Tibial artery (tissue), 4 donors: Measurements from ENCODE around the gene POU3F2.

Experiments
- DNase-seq, 2 donors: peaks; one replicate each; pipeline ENCODE4 v3.0.0-alpha.2; 2019
- H3K27ac ChIP-seq, 2 donors: fragments of 200-600 bp; sonication (generic) in 1 of 2; 1 replicate in 1 of 2; 2 replicates in 1 of 2; pipeline ENCODE4 v1.5.1; 2018 to 2019; ENCODE audit warnings: mild to moderate bottlenecking in 1 of 2
- H3K27me3 ChIP-seq, 2 donors: fragments of 200-600 bp; sonication (generic) in 1 of 2; one replicate each; pipeline versions ENCODE4 v1.5.1 to v1.6.0; 2016 to 2019
- H3K36me3 ChIP-seq, 3 donors: fragments of 200-600 bp; sonication (generic) in 2 of 3; one replicate each; pipeline ENCODE4 v1.5.1; 2016 to 2019; ENCODE audit warnings: mild to moderate bottlenecking in 2 of 3
- H3K4me1 ChIP-seq, 4 donors: fragments of 200-600 bp; sonication (generic) in 2 of 4; 1 replicate in 3 of 4; 2 replicates in 1 of 4; pipeline ENCODE4 v1.5.1; 2016 to 2019
- H3K4me3 ChIP-seq, 2 donors: fragments of 200-600 bp; sonication (generic) in 1 of 2; 1 replicate in 1 of 2; 2 replicates in 1 of 2; pipeline ENCODE4 v1.5.1; 2018 to 2019; ENCODE audit warnings: mild to moderate bottlenecking in 2 of 2
- H3K9me3 ChIP-seq, 3 donors: fragments of 200-600 bp; sonication (generic) in 1 of 3; one replicate each; pipeline ENCODE4 v1.5.1; 2016 to 2019
- CTCF ChIP-seq, 2 experiments: fragments of 200-600 bp in 1 of 2; fragments of 450-650 bp in 1 of 2; IDR thresholded peaks; one replicate each; pipeline ENCODE4 v1.5.1; 2017 to 2019; ENCODE audit warnings: antibody characterized with exemption in 2 of 2, mild to moderate bottlenecking in 1 of 2, moderate library complexity in 1 of 2
- intact Hi-C: fragments of 100-400 bp; cut with DNase I; formaldehyde crosslinking; loops from one replicate; pipeline ENCODE4 v1.15.0; 2023; ENCODE audit warnings: low total_unique reads

Gene POU3F2

GRCh38 chr6:98847779-98848538 lies 13.6 kb downstream of the POU3F2 start:
- H3K4me1 ChIP-seq, result peaks cover 0 to 36% (median 27%) of the 10 kb centered on the region in 4 donors
- no peak overlapping the region for H3K27ac ChIP-seq
- H3K36me3 ChIP-seq, result no peaks in the 10 kb centered on the region
- TF ChIP-seq CTCF (IDR thresholded peaks at IDR 0.05), result no peak
- no peak overlapping the region for H3K4me3 ChIP-seq
- peaks cover 7 to 65% of the 10 kb centered on the region in 2 donors for H3K27me3 ChIP-seq
- no peaks in the 10 kb centered on the region for H3K9me3 ChIP-seq
- intact Hi-C loops, result no loop called here
- DNase-seq, result peak in 1 of 2 donors; percentile 62

GRCh38 chr6:98848539-98849242 lies 14.3 kb downstream of the POU3F2 start:
- H3K4me1 ChIP-seq, result peaks cover 0 to 29% (median 23%) of the 10 kb centered on the region in 4 donors
- no peak for TF ChIP-seq CTCF (IDR thresholded peaks at IDR 0.05)
- no peak overlapping the region for H3K27ac ChIP-seq
- peaks cover 7 to 57% of the 10 kb centered on the region in 2 donors for H3K27me3 ChIP-seq
- intact Hi-C loops, result no loop called here
- no peak overlapping the region for H3K4me3 ChIP-seq
- no peaks in the 10 kb centered on the region for H3K36me3 ChIP-seq
- no peaks in the 10 kb centered on the region for H3K9me3 ChIP-seq
- no peak for DNase-seq

DNA sequence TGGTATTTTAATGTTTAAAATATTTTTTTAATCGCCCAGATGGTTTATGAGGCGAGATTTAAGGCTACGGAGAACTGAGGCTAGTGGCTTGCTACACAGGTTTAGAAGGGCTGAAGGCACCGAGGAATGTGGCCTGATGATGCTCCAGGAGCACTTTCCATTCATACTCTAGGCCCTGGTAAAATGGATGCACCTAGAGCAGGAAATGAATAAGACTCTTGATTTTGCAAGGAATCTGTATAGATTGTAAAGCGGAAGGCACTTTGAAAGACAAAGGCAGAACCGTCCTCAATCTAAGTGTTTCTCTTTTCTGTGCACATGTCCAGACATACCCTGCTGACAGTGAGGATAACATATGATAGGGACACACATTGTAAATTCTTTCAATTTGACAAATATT lies 30.1 kb downstream of the POU3F2 start:
- intact Hi-C loops, result no loop called here
- Histone ChIP-seq H3K27ac (no peak overlapping the region), H3K4me3 (no peak overlapping the region), H3K27me3 (no peaks in the 10 kb centered on the region), H3K4me1 (no peaks in the 10 kb centered on the region), H3K9me3 (no peaks in the 10 kb centered on the region), H3K36me3 (peaks cover 0 to 4% (median 3%) of the 10 kb centered on the region in 3 donors)
- TF ChIP-seq CTCF (IDR thresholded peaks at IDR 0.05), result no peak
- DNase-seq, result no peak

DNA sequence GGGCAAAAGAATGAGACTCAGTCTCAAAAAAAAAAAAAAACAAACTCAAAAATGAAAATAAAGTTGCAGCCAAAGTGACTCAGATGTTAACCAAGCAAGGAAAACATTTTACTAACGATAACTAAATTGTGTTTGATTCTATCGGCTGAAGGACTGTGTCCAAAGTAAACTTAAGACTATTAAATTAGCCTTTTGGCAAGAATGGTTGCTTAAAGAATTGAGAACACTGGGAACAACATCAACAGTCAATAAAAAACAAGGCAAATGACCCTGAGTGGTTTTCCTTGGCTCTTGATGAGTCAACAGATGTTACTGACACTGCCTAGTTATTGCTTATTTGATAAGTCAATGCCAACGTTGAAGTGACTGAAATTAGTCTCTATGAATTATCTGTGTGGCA lies 36.7 kb downstream of the POU3F2 start:
- intact Hi-C loops, result no loop called here
- no peak overlapping the region for H3K4me3 ChIP-seq
- no peaks in the 10 kb centered on the region for H3K9me3 ChIP-seq
- H3K27ac ChIP-seq, result no peak overlapping the region
- no peaks in the 10 kb centered on the region for H3K4me1 ChIP-seq
- TF ChIP-seq CTCF (IDR thresholded peaks at IDR 0.05), result no peak
- H3K36me3 ChIP-seq, result peaks cover 5 to 14% (median 5%) of the 10 kb centered on the region in 3 donors
- no peaks in the 10 kb centered on the region for H3K27me3 ChIP-seq
- DNase-seq, result no peak

DNA sequence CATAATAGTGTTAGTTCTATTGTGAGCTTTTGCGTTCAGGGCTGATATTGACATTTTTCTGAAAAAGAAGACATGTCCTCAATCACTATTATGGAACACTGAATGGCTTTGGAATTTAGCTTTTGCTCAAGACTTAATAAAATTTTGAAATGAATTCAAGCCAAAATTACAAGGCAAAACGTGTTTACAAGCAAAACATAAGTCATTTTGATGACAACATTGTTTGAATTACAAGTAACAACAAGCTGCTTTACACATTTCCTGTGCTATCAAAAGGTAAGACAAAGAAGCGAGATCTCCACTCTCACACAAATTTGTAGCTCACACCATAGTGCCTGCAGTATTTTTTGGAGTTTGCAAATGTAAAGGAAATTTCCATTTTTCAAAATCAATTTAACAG lies 37.4 kb downstream of the POU3F2 start:
- no peak for DNase-seq
- Histone ChIP-seq H3K27me3 (no peaks in the 10 kb centered on the region), H3K27ac (no peak overlapping the region), H3K36me3 (peaks cover 5 to 22% (median 5%) of the 10 kb centered on the region in 3 donors), H3K4me1 (no peaks in the 10 kb centered on the region), H3K4me3 (no peak overlapping the region), H3K9me3 (no peaks in the 10 kb centered on the region)
- intact Hi-C loops, result no loop called here
- TF ChIP-seq CTCF (IDR thresholded peaks at IDR 0.05), result no peak
